K562 (cell line): ENCODE data around the gene AP1M2. TPM values are rescaled to one million over a fixed set of nuclear protein-coding genes. Genes with fewer than 3 reads are reported as not detected.

Experiments
- CBX2 ChIP-seq: fragments of 200-600 bp; sonication (generic); IDR thresholded peaks from one replicate; pipeline ENCODE4 v1.6.1; 2012; ENCODE audit warnings: mild to moderate bottlenecking, low read length, inconsistent platforms; ENCODE audit not compliant: insufficient read depth, poor library complexity, severe bottlenecking
- CTBP1 ChIP-seq: fragments of 450-650 bp; IDR thresholded peaks from 2 replicates; pipeline ENCODE4 v1.6.1; 2016; ENCODE audit warnings: borderline replicate concordance
- HDAC2 ChIP-seq: fragments of 450-650 bp; IDR thresholded peaks from 2 replicates; pipeline ENCODE4 v1.6.1; 2016; ENCODE audit warnings: mild to moderate bottlenecking
- L3MBTL2 ChIP-seq: fragments of 450-650 bp; IDR thresholded peaks from 2 replicates; pipeline ENCODE4 v1.6.1; 2016; ENCODE audit warnings: mild to moderate bottlenecking, moderate library complexity
- NFE2L1 ChIP-seq: fragments of 450-650 bp; IDR thresholded peaks from 2 replicates; pipeline ENCODE4 v1.6.1; 2016; ENCODE audit warnings: missing genetic modification characterization, low read depth, mild to moderate bottlenecking, missing compliant biosample characterization, moderate library complexity, borderline replicate concordance
- PCBP1 ChIP-seq: fragments of 200-400 bp; formaldehyde crosslinking; IDR thresholded peaks from 2 replicates; pipeline ENCODE4 v1.6.1; 2018; ENCODE audit warnings: mild to moderate bottlenecking, low read depth, low read length; ENCODE audit not compliant: poor library complexity, severe bottlenecking
- polyA plus RNA-seq, 8 experiments: library from polyadenylated mRNA; depleted of rRNA in 4 of 8; stranded (reverse) in 5 of 8; unstranded in 3 of 8; fragments of >200 nt; fragmentation: Nextera tagmentation in 2 of 8; fragmentation: Illumina TruSeq in 1 of 8; extraction: Ambion mirVana in 2 of 8; extraction: Trizol in 1 of 8; gene quantifications; 2 replicates each; pipeline versions ENCODE4 v1.2.1 to v1.2.3, GENCODE V29; 2011 to 2014; ENCODE audit warnings: inconsistent platforms in 1 of 8, missing spikeins in 1 of 8
- total RNA-seq, 7 experiments: library from RNA; depleted of rRNA in 6 of 7; stranded (reverse); fragments of >200 nt in 6 of 7; fragmentation: Illumina TruSeq in 2 of 7; extraction: Trizol in 2 of 7; gene quantifications; 2 replicates each; pipeline versions ENCODE4 v1.2.1 to v1.2.3, GENCODE V29; 2011 to 2021; ENCODE audit warnings: low replicate concordance in 1 of 7
- TF ChIP-seq, protein P1 (sequence below), 2 experiments: fragments of 450-650 bp in 1 of 2; sonication (generic) in 1 of 2; formaldehyde crosslinking in 1 of 2; IDR thresholded peaks; 2 replicates each; pipeline versions ENCODE4 v1.7.1 to v1.9.0; 2016 to 2022; ENCODE audit warnings: inconsistent platforms in 1 of 2, mild to moderate bottlenecking in 1 of 2, missing genetic modification reagents in 1 of 2
- TF ChIP-seq, protein P2 (sequence below), 2 experiments: IDR thresholded peaks; 2 replicates each; pipeline ENCODE4 v1.6.1; 2012; ENCODE audit warnings: improper control_type of control experiment in 2 of 2, low read depth in 2 of 2, low read length in 2 of 2, borderline replicate concordance in 1 of 2
- TF ChIP-seq, protein P3 (sequence below): fragments of 450-650 bp; IDR thresholded peaks from 2 replicates; pipeline ENCODE4 v1.6.1; 2016
- TF ChIP-seq, protein P4 (sequence below): fragments of 450-650 bp; conservative IDR thresholded peaks from 2 replicates; pipeline ENCODE4 v1.6.1; 2016; ENCODE audit warnings: missing genetic modification characterization, low read depth, mild to moderate bottlenecking, control low read depth, missing compliant biosample characterization

Gene AP1M2
- total and polyA plus RNA-seq, 9 of the 15 experiments (the other 6 are each of a cell fraction or from before 2014, with no cell fraction given) = 0.33 to 1.4 (median 0.89) TPM; not detected in 1

DNA sequence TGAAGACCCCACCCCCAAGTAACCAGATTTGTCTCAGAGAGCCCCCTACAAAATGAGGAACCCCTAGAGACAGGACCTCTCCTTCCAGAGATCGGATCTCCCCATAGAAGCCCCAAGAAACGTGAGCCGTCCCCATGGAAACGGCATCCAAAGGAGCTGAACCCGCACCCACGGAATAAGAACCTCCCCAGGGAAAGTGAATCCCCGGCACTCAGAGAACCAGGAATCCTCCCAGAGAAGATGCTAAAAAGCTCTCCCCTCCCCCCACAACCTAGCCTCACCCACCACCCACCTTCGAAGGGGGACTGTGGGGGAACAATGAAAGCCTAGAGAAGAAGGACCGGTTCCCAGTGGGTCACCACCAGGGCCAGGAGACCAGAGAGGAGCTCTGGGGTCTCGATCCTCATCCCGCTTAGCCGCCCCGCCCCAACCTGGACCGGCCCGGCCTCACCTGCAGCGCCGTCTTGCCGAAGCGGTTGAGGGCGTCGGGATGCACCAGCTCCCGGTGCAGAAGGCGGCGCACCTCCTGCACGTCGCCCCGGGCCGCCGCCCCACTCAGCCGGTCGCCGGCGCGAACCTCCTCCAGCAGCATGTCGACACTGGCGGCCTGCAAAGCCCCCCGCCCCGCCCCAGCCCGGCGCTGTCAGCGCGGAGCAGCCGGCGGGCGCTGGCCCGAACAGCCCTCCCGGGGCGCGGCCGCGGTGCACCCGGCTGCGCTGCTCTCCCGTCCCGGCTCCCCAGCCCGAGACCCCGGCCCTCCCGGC is 18.9 kb downstream of the AP1M2 start (continued):
- TF ChIP-seq, protein P1, sequence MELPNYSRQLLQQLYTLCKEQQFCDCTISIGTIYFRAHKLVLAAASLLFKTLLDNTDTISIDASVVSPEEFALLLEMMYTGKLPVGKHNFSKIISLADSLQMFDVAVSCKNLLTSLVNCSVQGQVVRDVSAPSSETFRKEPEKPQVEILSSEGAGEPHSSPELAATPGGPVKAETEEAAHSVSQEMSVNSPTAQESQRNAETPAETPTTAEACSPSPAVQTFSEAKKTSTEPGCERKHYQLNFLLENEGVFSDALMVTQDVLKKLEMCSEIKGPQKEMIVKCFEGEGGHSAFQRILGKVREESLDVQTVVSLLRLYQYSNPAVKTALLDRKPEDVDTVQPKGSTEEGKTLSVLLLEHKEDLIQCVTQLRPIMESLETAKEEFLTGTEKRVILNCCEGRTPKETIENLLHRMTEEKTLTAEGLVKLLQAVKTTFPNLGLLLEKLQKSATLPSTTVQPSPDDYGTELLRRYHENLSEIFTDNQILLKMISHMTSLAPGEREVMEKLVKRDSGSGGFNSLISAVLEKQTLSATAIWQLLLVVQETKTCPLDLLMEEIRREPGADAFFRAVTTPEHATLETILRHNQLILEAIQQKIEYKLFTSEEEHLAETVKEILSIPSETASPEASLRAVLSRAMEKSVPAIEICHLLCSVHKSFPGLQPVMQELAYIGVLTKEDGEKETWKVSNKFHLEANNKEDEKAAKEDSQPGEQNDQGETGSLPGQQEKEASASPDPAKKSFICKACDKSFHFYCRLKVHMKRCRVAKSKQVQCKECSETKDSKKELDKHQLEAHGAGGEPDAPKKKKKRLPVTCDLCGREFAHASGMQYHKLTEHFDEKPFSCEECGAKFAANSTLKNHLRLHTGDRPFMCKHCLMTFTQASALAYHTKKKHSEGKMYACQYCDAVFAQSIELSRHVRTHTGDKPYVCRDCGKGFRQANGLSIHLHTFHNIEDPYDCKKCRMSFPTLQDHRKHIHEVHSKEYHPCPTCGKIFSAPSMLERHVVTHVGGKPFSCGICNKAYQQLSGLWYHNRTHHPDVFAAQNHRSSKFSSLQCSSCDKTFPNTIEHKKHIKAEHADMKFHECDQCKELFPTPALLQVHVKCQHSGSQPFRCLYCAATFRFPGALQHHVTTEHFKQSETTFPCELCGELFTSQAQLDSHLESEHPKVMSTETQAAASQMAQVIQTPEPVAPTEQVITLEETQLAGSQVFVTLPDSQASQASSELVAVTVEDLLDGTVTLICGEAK (IDR thresholded peaks at IDR 0.05) = no peak
- TF ChIP-seq, protein P1 (CRISPR knock-in tag; IDR thresholded peaks at IDR 0.05) = no peak
- TF ChIP-seq NFE2L1 = no peak
- no peak for TF ChIP-seq CBX2
- TF ChIP-seq PCBP1 = peak; percentile 70
- peak; percentile 19; the same call in 1 of the 2 replicates for TF ChIP-seq L3MBTL2
- peak; percentile 77; the same call in 1 of the 2 replicates for TF ChIP-seq CTBP1
- TF ChIP-seq, protein P2, sequence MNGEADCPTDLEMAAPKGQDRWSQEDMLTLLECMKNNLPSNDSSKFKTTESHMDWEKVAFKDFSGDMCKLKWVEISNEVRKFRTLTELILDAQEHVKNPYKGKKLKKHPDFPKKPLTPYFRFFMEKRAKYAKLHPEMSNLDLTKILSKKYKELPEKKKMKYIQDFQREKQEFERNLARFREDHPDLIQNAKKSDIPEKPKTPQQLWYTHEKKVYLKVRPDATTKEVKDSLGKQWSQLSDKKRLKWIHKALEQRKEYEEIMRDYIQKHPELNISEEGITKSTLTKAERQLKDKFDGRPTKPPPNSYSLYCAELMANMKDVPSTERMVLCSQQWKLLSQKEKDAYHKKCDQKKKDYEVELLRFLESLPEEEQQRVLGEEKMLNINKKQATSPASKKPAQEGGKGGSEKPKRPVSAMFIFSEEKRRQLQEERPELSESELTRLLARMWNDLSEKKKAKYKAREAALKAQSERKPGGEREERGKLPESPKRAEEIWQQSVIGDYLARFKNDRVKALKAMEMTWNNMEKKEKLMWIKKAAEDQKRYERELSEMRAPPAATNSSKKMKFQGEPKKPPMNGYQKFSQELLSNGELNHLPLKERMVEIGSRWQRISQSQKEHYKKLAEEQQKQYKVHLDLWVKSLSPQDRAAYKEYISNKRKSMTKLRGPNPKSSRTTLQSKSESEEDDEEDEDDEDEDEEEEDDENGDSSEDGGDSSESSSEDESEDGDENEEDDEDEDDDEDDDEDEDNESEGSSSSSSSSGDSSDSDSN (IDR thresholded peaks at IDR 0.05; ENCODE audit: borderline replicate concordance in 1 of 2, low read depth in 2 of 2, low read length in 2 of 2) = peak in 1 of 2 experiments; percentile 68; a peak in 2 of 4 replicates
- TF ChIP-seq, protein P3, sequence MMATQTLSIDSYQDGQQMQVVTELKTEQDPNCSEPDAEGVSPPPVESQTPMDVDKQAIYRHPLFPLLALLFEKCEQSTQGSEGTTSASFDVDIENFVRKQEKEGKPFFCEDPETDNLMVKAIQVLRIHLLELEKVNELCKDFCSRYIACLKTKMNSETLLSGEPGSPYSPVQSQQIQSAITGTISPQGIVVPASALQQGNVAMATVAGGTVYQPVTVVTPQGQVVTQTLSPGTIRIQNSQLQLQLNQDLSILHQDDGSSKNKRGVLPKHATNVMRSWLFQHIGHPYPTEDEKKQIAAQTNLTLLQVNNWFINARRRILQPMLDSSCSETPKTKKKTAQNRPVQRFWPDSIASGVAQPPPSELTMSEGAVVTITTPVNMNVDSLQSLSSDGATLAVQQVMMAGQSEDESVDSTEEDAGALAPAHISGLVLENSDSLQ = no peak
- TF ChIP-seq, protein P4, sequence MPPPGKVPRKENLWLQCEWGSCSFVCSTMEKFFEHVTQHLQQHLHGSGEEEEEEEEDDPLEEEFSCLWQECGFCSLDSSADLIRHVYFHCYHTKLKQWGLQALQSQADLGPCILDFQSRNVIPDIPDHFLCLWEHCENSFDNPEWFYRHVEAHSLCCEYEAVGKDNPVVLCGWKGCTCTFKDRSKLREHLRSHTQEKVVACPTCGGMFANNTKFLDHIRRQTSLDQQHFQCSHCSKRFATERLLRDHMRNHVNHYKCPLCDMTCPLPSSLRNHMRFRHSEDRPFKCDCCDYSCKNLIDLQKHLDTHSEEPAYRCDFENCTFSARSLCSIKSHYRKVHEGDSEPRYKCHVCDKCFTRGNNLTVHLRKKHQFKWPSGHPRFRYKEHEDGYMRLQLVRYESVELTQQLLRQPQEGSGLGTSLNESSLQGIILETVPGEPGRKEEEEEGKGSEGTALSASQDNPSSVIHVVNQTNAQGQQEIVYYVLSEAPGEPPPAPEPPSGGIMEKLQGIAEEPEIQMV (tag) = no peak
- TF ChIP-seq HDAC2 = no peak
